Neural progenitor cell (in vitro differentiated cells): Measurements from ENCODE around the gene COX5A.
"Not testable (repeated sequence)": the region's sequence is repeated elsewhere in the genome, so short reads cannot be mapped to it uniquely, and the experiment has no call there.

ENCODE experiments used
- CTCF ChIP-seq: fragments of 200-600 bp; sonication (generic); IDR thresholded peaks from 2 replicates; pipeline ENCODE4 v1.5.1; 2017; ENCODE audit warnings: antibody characterized with exemption, mild to moderate bottlenecking
- EZH2 ChIP-seq: fragments of 200-600 bp; sonication (generic); IDR thresholded peaks from 2 replicates; pipeline ENCODE4 v1.6.1; 2017; ENCODE audit warnings: antibody characterized with exemption, mild to moderate bottlenecking, moderate library complexity

- TF ChIP-seq CTCF, EZH2: not testable (repeated sequence)
Measured at GRCh38 chr15:74894383-74894782, 43.5 kb downstream of the COX5A start.
